ENCODE data around the gene ZNF853.

DNA sequence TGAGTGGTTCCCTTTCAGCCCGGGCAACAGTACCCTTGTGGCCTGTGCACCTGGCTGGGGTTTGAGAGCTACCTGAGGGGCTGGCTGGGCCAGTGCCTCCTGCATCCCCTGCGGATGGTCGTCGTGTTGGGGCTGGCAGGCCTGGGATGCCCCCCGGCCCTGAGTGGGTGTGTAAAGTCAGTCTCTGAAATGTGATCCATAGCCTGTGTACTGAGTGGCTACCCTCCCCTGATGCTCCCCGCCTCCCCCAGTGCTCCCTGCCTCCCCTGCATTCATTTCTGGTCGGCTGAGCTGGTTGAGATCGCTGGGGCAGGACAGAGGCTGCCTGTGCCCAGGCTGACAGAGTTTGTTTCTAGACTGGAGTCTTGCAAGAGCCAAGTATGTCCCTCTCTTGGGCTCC, 31.1 kb downstream of the ZNF853 start:
- TF ChIP-seq SP1 (IDR thresholded peaks at IDR 0.05) (no peak), JUND (IDR thresholded peaks at IDR 0.05) (no peak), CTCF (IDR thresholded peaks at IDR 0.05; ENCODE audit: low read depth, low read length, missing input control) (no peak), REST (IDR thresholded peaks at IDR 0.05) (no peak), HNF4A (conservative IDR thresholded peaks at IDR 0.05) (no peak), RXRA (IDR thresholded peaks at IDR 0.05) (no peak), RAD21 (IDR thresholded peaks at IDR 0.05) (no peak), GABPA (IDR thresholded peaks at IDR 0.05 in 1 of 2, conservative IDR thresholded peaks at IDR 0.05 in 1 of 2) (no peak), TAF1 (conservative IDR thresholded peaks at IDR 0.05) (no peak), HNF4G (IDR thresholded peaks at IDR 0.05) (no peak)
- TF ChIP-seq, protein P1, sequence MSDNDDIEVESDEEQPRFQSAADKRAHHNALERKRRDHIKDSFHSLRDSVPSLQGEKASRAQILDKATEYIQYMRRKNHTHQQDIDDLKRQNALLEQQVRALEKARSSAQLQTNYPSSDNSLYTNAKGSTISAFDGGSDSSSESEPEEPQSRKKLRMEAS (IDR thresholded peaks at IDR 0.05), result no peak
- TF ChIP-seq, protein P2, sequence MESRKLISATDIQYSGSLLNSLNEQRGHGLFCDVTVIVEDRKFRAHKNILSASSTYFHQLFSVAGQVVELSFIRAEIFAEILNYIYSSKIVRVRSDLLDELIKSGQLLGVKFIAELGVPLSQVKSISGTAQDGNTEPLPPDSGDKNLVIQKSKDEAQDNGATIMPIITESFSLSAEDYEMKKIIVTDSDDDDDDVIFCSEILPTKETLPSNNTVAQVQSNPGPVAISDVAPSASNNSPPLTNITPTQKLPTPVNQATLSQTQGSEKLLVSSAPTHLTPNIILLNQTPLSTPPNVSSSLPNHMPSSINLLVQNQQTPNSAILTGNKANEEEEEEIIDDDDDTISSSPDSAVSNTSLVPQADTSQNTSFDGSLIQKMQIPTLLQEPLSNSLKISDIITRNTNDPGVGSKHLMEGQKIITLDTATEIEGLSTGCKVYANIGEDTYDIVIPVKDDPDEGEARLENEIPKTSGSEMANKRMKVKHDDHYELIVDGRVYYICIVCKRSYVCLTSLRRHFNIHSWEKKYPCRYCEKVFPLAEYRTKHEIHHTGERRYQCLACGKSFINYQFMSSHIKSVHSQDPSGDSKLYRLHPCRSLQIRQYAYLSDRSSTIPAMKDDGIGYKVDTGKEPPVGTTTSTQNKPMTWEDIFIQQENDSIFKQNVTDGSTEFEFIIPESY (IDR thresholded peaks at IDR 0.05), result no peak
- TF ChIP-seq, protein P3, sequence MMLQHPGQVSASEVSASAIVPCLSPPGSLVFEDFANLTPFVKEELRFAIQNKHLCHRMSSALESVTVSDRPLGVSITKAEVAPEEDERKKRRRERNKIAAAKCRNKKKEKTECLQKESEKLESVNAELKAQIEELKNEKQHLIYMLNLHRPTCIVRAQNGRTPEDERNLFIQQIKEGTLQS (IDR thresholded peaks at IDR 0.05), result no peak

Measured in liver (tissue), 3 donors.